Inflammatory macrophage treated with lipopolysaccharide for 4 hours (primary cell): ENCODE results near the gene ADAM30.

Experiments
- DNase-seq: peaks from one replicate; pipeline ENCODE4 v3.0.0-alpha.2; 2020

ADAM30 gene

GRCh38 chr1:119896303-119896702, at the start of gene ADAM30:
TSS of gene ADAM30 (minus strand) at chr1:119896515. CDS start at chr1:119896336, 179 bp downstream.
- DNase-seq, result no peak

- DNase-seq, result no peak
Observed at GRCh38 chr1:119943216-119943615, 46.9 kb upstream of the ADAM30 start.

- DNase-seq, result no peak
Observed at GRCh38 chr1:119941392-119941791, 45.1 kb upstream of the ADAM30 start.

- DNase-seq, result no peak
Observed at GRCh38 chr1:119940697-119941096, 44.4 kb upstream of the ADAM30 start.

- no peak for DNase-seq
Observed at GRCh38 chr1:119937198-119937597, 40.9 kb upstream of the ADAM30 start.

GRCh38 chr1:119935915-119936314, 39.6 kb upstream of the ADAM30 start:
- DNase-seq, result no peak

GRCh38 chr1:119935373-119935772, 39.1 kb upstream of the ADAM30 start:
- no peak for DNase-seq

- no peak for DNase-seq
Observed at GRCh38 chr1:119933397-119933796, 37.1 kb upstream of the ADAM30 start.

- no peak for DNase-seq
Observed at GRCh38 chr1:119929643-119930315, 33.5 kb upstream of the ADAM30 start.

GRCh38 chr1:119926553-119926952, 30.2 kb upstream of the ADAM30 start:
- peak; percentile 4 for DNase-seq

- no peak for DNase-seq
Observed at GRCh38 chr1:119924948-119925898, 28.9 kb upstream of the ADAM30 start.

- DNase-seq, result no peak
Observed at GRCh38 chr1:119920104-119920968, 24.0 kb upstream of the ADAM30 start.

GRCh38 chr1:119919241-119919640, 22.9 kb upstream of the ADAM30 start:
- DNase-seq, result no peak

GRCh38 chr1:119918301-119918700, 22.0 kb upstream of the ADAM30 start:
- DNase-seq, result no peak

GRCh38 chr1:119917304-119918055, 21.2 kb upstream of the ADAM30 start:
- no peak for DNase-seq

GRCh38 chr1:119915517-119915916, 19.2 kb upstream of the ADAM30 start:
- no peak for DNase-seq

- no peak for DNase-seq
Observed at GRCh38 chr1:119914071-119914470, 17.8 kb upstream of the ADAM30 start.

GRCh38 chr1:119912963-119913362, 16.6 kb upstream of the ADAM30 start:
- DNase-seq, result no peak

GRCh38 chr1:119911775-119912174, 15.5 kb upstream of the ADAM30 start:
- DNase-seq, result no peak

- DNase-seq, result no peak
Observed at GRCh38 chr1:119910618-119911017, 14.3 kb upstream of the ADAM30 start.

- DNase-seq, result no peak
Observed at GRCh38 chr1:119909890-119910596, 13.7 kb upstream of the ADAM30 start.

GRCh38 chr1:119908661-119909060, 12.3 kb upstream of the ADAM30 start:
- DNase-seq, result no peak
